ENCODE data around the gene DXO.

DNA sequence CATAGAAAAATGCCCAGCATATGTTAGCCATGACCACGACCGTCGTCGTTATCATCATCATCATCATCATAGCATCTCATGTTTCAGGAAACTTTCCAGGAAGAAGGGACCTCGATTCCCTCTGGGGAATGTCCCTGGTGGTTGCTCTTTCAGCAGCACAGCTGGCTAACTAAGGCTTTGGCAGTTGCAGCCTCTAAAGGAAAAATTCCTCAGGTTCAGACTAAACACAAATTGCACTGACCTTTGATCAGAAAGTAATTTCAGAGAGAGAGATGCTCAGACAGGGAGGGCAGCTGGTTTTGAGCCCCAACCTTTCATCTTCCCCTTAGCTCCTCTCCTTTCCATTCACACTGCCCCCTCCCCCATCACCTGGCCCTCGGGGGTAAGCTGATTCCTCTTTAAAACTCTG lies 31.7 kb downstream of the DXO start:
- TF ChIP-seq, protein P1, sequence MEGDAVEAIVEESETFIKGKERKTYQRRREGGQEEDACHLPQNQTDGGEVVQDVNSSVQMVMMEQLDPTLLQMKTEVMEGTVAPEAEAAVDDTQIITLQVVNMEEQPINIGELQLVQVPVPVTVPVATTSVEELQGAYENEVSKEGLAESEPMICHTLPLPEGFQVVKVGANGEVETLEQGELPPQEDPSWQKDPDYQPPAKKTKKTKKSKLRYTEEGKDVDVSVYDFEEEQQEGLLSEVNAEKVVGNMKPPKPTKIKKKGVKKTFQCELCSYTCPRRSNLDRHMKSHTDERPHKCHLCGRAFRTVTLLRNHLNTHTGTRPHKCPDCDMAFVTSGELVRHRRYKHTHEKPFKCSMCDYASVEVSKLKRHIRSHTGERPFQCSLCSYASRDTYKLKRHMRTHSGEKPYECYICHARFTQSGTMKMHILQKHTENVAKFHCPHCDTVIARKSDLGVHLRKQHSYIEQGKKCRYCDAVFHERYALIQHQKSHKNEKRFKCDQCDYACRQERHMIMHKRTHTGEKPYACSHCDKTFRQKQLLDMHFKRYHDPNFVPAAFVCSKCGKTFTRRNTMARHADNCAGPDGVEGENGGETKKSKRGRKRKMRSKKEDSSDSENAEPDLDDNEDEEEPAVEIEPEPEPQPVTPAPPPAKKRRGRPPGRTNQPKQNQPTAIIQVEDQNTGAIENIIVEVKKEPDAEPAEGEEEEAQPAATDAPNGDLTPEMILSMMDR (IDR thresholded peaks at IDR 0.05): no peak
- TF ChIP-seq POLR2A (IDR thresholded peaks at IDR 0.05): no peak

All from lower leg skin (tissue), 3 donors.